GM23248 (cell line): Measurements from ENCODE around the gene PTPRN2. TPM values are rescaled to one million over a fixed set of nuclear protein-coding genes. Genes with fewer than 3 reads are reported as not detected.

ENCODE experiments used
- DNase-seq: peaks from one replicate; pipeline ENCODE4 v3.0.0-alpha.2; 2015
- H2AFZ ChIP-seq: fragments of 200-600 bp; sonication (generic); 2 replicates; pipeline ENCODE4 v1.6.1; 2016; ENCODE audit warnings: antibody characterized with exemption
- H3F3A ChIP-seq: fragments of 200-600 bp; sonication (generic); 2 replicates; pipeline ENCODE4 v1.6.1; 2016; ENCODE audit warnings: mild to moderate bottlenecking, antibody characterized with exemption, mixed run types; ENCODE audit not compliant: insufficient read depth
- H3K27ac ChIP-seq: fragments of 200-600 bp; sonication (generic); 2 replicates; pipeline ENCODE4 v1.5.1; 2016; ENCODE audit warnings: mild to moderate bottlenecking
- H3K27me3 ChIP-seq: fragments of 200-600 bp; sonication (generic); replicated peaks from 2 replicates; pipeline ENCODE4 v1.6.1; 2016; ENCODE audit warnings: mild to moderate bottlenecking; ENCODE audit not compliant: insufficient read depth
- H3K36me3 ChIP-seq: fragments of 200-600 bp; sonication (generic); 2 replicates; pipeline ENCODE4 v1.6.1; 2016; ENCODE audit warnings: low read depth, mild to moderate bottlenecking
- H3K4me1 ChIP-seq: fragments of 200-600 bp; sonication (generic); 2 replicates; pipeline ENCODE4 v1.6.1; 2016; ENCODE audit warnings: mild to moderate bottlenecking; ENCODE audit not compliant: insufficient read depth
- H3K4me2 ChIP-seq: fragments of 200-600 bp; sonication (generic); one replicate; pipeline ENCODE4 v1.6.1; 2016; ENCODE audit warnings: mild to moderate bottlenecking; ENCODE audit not compliant: unreplicated experiment
- H3K4me3 ChIP-seq: fragments of 200-600 bp; sonication (generic); 2 replicates; pipeline ENCODE4 v1.5.1; 2016; ENCODE audit warnings: mild to moderate bottlenecking
- H3K79me2 ChIP-seq: fragments of 200-600 bp; sonication (generic); 2 replicates; pipeline ENCODE4 v1.6.1; 2016; ENCODE audit warnings: mild to moderate bottlenecking; ENCODE audit not compliant: insufficient read depth
- H3K9ac ChIP-seq: fragments of 200-600 bp; sonication (generic); 2 replicates; pipeline ENCODE4 v1.6.1; 2016; ENCODE audit warnings: mild to moderate bottlenecking
- H3K9me2 ChIP-seq: fragments of 200-600 bp; sonication (generic); 2 replicates; pipeline ENCODE4 v1.6.1; 2016; ENCODE audit warnings: mixed run types, mild to moderate bottlenecking, moderate library complexity; ENCODE audit not compliant: insufficient read depth
- H3K9me3 ChIP-seq: fragments of 200-600 bp; sonication (generic); one replicate; pipeline ENCODE4 v1.6.1; 2017; ENCODE audit warnings: low read depth
- H4K20me1 ChIP-seq: fragments of 200-600 bp; sonication (generic); 2 replicates; pipeline ENCODE4 v1.6.0; 2016; ENCODE audit not compliant: insufficient read depth
- EZH2 ChIP-seq: fragments of 200-600 bp; sonication (generic); IDR thresholded peaks from 2 replicates; pipeline ENCODE4 v1.6.1; 2018; ENCODE audit warnings: antibody characterized with exemption, mild to moderate bottlenecking; ENCODE audit not compliant: insufficient read depth, poor library complexity, severe bottlenecking
- EZH2phosphoT487 ChIP-seq: fragments of 200-600 bp; sonication (generic); IDR thresholded peaks from 2 replicates; pipeline ENCODE4 v1.6.1; 2018; ENCODE audit warnings: antibody characterized with exemption, moderate library complexity, mild to moderate bottlenecking, low read depth; ENCODE audit not compliant: insufficient read depth
- WGBS, 2 experiments: methylation state at CpG; one replicate each; pipeline ENCODE4 v1.1.6; 2015 to 2017; ENCODE audit warnings: low lambda C conversion rate in 2 of 2, low coverage in 1 of 2; ENCODE audit errors: missing lambda C conversion rate in 2 of 2; 5-methylcytosine and 5-hydroxymethylcytosine counted together
- in situ Hi-C: fragments of 300-500 bp; cut with MboI; formaldehyde crosslinking; loops from 2 replicates; pipeline ENCODE4 v1.15.0; 2020
- polyA plus RNA-seq: library from polyadenylated mRNA; unstranded; fragments of >200 nt; fragmentation: Nextera tagmentation; extraction: Ambion mirVana; gene quantifications from 2 replicates; pipeline ENCODE4 v1.2.1, GENCODE V29; 2016
- total RNA-seq: library from RNA; depleted of rRNA; stranded (reverse); fragments of >200 nt; shearing (Covaris generic); gene quantifications from 2 replicates; pipeline ENCODE4 v1.2.3, GENCODE V29; 2014

Gene PTPRN2
- total and polyA plus RNA-seq, 2 experiments from 2014 or later = 0.13 TPM; not detected in 1

GRCh38 chr7:158054081-158054480, 533.5 kb downstream of the PTPRN2 start:
- H3K4me3 ChIP-seq = no peak overlapping the region

GRCh38 chr7:158053183-158053915, 534.3 kb downstream of the PTPRN2 start:
- H3K79me2 ChIP-seq = no peaks in the 10 kb centered on the region
- TF ChIP-seq EZH2phosphoT487 = no peak
- TF ChIP-seq EZH2 = no peak

More at GRCh38 chr7:158054081-158054480, 533.5 kb downstream of the PTPRN2 start:
- Histone ChIP-seq H3K9me2 (no peaks in the 10 kb centered on the region), H3K79me2 (no peaks in the 10 kb centered on the region), H3K27me3 (no peaks in the 10 kb centered on the region), H3F3A (no peaks in the 10 kb centered on the region), H3K4me2 (no peak overlapping the region), H3K9me3 (no peaks in the 10 kb centered on the region), H3K4me1 (no peaks in the 10 kb centered on the region), H3K36me3 (no peaks in the 10 kb centered on the region), H2AFZ (no peak overlapping the region), H3K27ac (no peak overlapping the region), H4K20me1 (no peaks in the 10 kb centered on the region), H3K9ac (no peak overlapping the region)
- TF ChIP-seq EZH2 (no peak), EZH2phosphoT487 (no peak)
- in situ Hi-C loops = no loop called here
- 50 to 53% methylated on average over 8 of the region's 8 CpGs for WGBS, 2 experiments
- no peak for DNase-seq

GRCh38 chr7:158052381-158053060, 535.1 kb downstream of the PTPRN2 start:
- no peaks in the 10 kb centered on the region for H3K36me3 ChIP-seq
- TF ChIP-seq EZH2 = no peak
- no peak for TF ChIP-seq EZH2phosphoT487
- H3F3A ChIP-seq = no peaks in the 10 kb centered on the region
- H3K4me3 ChIP-seq = no peak overlapping the region
- in situ Hi-C loops = no loop called here
- DNase-seq = no peak
- no peaks in the 10 kb centered on the region for H3K4me1 ChIP-seq
- H3K9me3 ChIP-seq = no peaks in the 10 kb centered on the region
- no peak overlapping the region for H3K9ac ChIP-seq
- H3K27me3 ChIP-seq = no peaks in the 10 kb centered on the region
- no peak overlapping the region for H3K27ac ChIP-seq
- H4K20me1 ChIP-seq = no peaks in the 10 kb centered on the region
- no peak overlapping the region for H2AFZ ChIP-seq
- no peak overlapping the region for H3K4me2 ChIP-seq
- 26 to 29% methylated on average over 22 to 23 of the region's 24 CpGs for WGBS, 2 experiments
- no peaks in the 10 kb centered on the region for H3K9me2 ChIP-seq
- H3K79me2 ChIP-seq = no peaks in the 10 kb centered on the region

More at GRCh38 chr7:158053183-158053915, 534.3 kb downstream of the PTPRN2 start:
- no peaks in the 10 kb centered on the region for H3K9me2 ChIP-seq
- H3K27ac ChIP-seq = no peak overlapping the region
- no peak overlapping the region for H2AFZ ChIP-seq
- no peaks in the 10 kb centered on the region for H4K20me1 ChIP-seq
- no peaks in the 10 kb centered on the region for H3K9me3 ChIP-seq
- no peak overlapping the region for H3K9ac ChIP-seq
- 45 to 53% methylated on average over 13 of the region's 14 CpGs for WGBS, 2 experiments
- no peak overlapping the region for H3K4me3 ChIP-seq
- H3K4me1 ChIP-seq = no peaks in the 10 kb centered on the region
- no peaks in the 10 kb centered on the region for H3K36me3 ChIP-seq
- in situ Hi-C loops = no loop called here
- H3K4me2 ChIP-seq = no peak overlapping the region
- no peak for DNase-seq
- H3K27me3 ChIP-seq = no peaks in the 10 kb centered on the region
- no peaks in the 10 kb centered on the region for H3F3A ChIP-seq

- TF ChIP-seq EZH2 (no peak), EZH2phosphoT487 (no peak)
- Histone ChIP-seq H3K4me1 (no peaks in the 10 kb centered on the region), H4K20me1 (no peaks in the 10 kb centered on the region), H3K9me2 (no peaks in the 10 kb centered on the region), H3K27me3 (no peaks in the 10 kb centered on the region), H3K9me3 (no peaks in the 10 kb centered on the region), H3F3A (no peaks in the 10 kb centered on the region), H3K27ac (no peak overlapping the region), H3K4me2 (no peak overlapping the region), H3K36me3 (no peaks in the 10 kb centered on the region), H3K79me2 (no peaks in the 10 kb centered on the region), H2AFZ (no peak overlapping the region), H3K4me3 (no peak overlapping the region), H3K9ac (no peak overlapping the region)
- WGBS, 2 experiments = 2 to 4% methylated on average over 6 of the region's 6 CpGs
- in situ Hi-C loops = no loop called here
- DNase-seq = no peak
Measured at GRCh38 chr7:158051776-158052175, 535.8 kb downstream of the PTPRN2 start.
